Astrocyte of the cerebellum (primary cell): ENCODE results near the gene ZBTB5.

Experiments
- DNase-seq: peaks from one replicate; pipeline ENCODE4 v3.0.0-alpha.2; 2011; ENCODE audit warnings: low read depth
- H3K4me3 ChIP-seq: 2 replicates; pipeline ENCODE4 v1.5.1; 2011; ENCODE audit warnings: mild to moderate bottlenecking, low read depth, low read length, moderate library complexity
- CTCF ChIP-seq: IDR thresholded peaks from 2 replicates; pipeline ENCODE4 v1.5.1; 2012; ENCODE audit warnings: low read length, low read depth, moderate library complexity, mild to moderate bottlenecking; ENCODE audit errors: missing control alignments
- in situ Hi-C: cut with HindIII; loops from 2 replicates; pipeline ENCODE4 v1.10.0; 2017; ENCODE audit warnings: low sequenced_read_pairs

Gene ZBTB5

GRCh38 chr9:37451628-37452027 lies 13.6 kb downstream of the ZBTB5 start:
- DNase-seq: no peak
- in situ Hi-C loops: no loop called here
- H3K4me3 ChIP-seq: no peak overlapping the region
- no peak for TF ChIP-seq CTCF

- in situ Hi-C loops: no loop called here
- DNase-seq: no peak
- H3K4me3 ChIP-seq: no peak overlapping the region
- no peak for TF ChIP-seq CTCF
These were observed 15.2 kb downstream of the ZBTB5 start for GRCh38 chr9:37449862-37450632.

GRCh38 chr9:37447111-37447510 lies 18.1 kb downstream of the ZBTB5 start:
- H3K4me3 ChIP-seq: no peak overlapping the region
- no peak for DNase-seq
- in situ Hi-C loops: no loop called here
- no peak for TF ChIP-seq CTCF

- H3K4me3 ChIP-seq: no peak overlapping the region
- DNase-seq: no peak
- TF ChIP-seq CTCF: no peak
- in situ Hi-C loops: no loop called here
These were observed 18.8 kb downstream of the ZBTB5 start for GRCh38 chr9:37446401-37446800.

- no peak for TF ChIP-seq CTCF
- in situ Hi-C loops: no loop called here
- DNase-seq: no peak
- no peak overlapping the region for H3K4me3 ChIP-seq
These were observed 19.4 kb downstream of the ZBTB5 start for GRCh38 chr9:37445832-37446231.

- no peak for TF ChIP-seq CTCF
- DNase-seq: no peak
- in situ Hi-C loops: no loop called here
- H3K4me3 ChIP-seq: no peak overlapping the region
These were observed 20.4 kb downstream of the ZBTB5 start for GRCh38 chr9:37444890-37445289.
